NCI-H2029 (cell line): Measurements from ENCODE around the gene DNAH14.
"Not testable (repeated sequence)": the region's sequence is repeated elsewhere in the genome, so short reads cannot be mapped to it uniquely, and the experiment has no call there.

ENCODE experiments used
- DNase-seq: peaks from one replicate; lab custom pipeline; 2025; lab: John Stamatoyannopoulos, UW

The DNAH14 gene

DNA sequence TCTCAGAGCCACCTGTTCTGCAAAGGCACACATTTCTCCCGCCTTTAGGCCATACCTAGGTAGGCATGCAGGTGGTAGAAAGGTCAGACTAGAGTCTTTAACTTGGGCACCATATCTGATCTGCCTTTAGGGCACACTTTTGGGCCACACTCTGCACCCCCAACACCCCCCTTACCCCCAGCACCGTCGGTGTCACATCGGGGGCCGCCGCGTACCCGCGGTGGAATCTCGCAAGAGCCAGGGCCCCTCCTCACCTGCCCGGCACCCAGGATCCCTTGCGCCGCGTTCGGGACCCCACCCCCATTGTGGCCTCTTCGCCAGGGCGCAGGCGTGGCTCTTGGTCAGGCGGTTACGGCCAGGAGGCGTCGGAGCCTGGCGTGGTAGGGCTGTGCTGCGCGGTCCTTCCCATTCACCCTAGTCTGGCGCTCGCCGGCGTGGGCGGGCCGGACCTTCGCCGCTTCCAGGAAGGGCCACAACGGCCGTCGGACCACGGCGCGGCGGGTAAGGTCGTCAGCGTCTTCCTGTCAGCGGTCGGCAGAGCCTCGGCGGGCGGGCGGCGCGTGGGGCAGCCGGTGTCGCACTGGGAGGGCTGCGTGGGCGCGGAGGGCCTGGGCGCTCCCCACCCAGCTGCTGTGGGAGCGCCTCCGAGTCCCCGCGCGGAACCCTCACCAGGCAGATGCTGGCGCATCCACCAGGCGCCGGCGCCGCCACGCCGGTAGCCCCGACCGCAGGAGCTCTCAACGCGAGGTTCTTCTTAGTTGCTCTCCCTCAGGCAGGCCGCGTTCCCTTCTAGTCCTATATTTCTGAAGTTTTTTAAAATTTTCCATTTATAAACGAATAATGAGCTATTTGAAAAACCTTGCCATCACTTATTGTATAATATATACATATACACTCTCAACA lies at the start of gene DNAH14:
DNAH14 (plus strand) TSS at position 341 of the 903 bp plus-strand sequence. CDS start 23,028 bp downstream, outside the sequence.
- DNase-seq: peak; percentile 84

DNA sequence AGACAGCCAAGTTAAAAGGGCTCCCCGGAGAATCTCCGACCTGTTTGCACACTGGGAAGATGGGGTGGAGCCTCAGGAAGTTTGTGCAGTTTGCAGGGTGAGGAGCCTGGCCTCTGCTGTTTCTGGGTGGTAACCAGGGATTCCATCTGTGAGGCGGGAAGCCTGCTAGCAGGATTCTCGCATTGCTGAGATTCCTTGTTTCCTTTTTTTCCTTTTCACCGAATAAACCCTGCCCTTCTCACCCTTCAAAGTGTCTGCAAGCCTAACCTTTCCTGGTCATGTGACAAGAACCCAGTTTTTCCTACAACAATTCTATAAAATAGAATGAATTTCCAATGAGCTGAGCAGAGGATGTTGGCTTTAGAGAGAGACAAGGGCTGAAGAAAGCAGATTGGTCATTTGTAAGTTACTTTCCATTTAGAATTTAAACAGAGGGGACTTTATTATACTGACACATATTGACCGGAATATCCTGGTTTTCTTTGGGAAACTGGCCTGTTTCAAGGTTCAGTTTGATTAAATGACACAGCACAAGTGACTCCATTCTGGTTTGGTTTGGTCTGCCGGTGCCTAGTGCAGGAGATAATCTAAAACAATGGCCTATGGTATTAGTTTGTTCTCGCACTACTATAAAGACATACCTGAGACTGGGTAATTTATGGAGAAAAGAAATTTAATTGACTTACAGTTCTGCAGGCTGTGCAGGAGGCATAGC lies 48.7 kb upstream of the DNAH14 start:
- no peak for DNase-seq

DNA sequence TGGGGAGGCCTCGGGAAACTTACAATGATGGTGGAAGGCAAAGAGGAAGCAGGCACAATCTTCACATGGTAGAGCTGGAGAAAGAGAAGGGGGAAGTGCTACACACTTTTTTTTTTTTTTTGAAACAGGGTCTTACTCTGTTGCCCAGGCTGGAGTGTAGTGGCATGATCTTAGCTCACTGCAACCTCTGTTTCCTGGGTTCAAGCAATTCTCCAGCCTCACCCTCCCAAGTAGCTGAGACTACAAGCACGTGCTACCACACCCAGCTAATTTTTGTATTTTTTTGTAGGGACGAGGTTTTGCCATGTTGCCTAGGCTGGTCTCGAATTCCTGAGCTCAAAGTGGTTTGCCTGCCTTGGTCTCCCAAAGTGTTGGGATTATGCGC lies 48.2 kb upstream of the DNAH14 start:
- not testable (repeated sequence) for DNase-seq

DNA sequence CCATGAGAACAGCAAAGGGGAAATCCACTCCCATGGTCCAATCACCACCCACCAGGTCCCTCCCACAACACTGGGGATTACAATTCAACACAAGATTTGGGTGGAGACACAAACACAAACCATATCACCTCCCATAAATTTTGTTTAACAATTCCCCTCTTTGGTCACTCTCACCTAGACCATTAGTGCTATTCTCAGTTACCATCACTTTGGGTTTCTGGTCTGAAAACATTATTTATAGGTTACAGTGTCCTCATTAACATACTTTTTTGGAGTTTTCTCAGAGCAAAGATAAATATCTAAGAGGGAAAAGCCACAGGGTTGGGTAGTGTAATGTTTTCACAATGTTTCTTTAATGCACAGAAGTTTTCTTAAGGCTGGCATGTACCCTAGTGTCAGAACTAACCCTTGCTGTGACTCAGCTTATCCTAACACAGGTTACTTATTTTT lies 47.7 kb upstream of the DNAH14 start:
- no peak for DNase-seq

DNA sequence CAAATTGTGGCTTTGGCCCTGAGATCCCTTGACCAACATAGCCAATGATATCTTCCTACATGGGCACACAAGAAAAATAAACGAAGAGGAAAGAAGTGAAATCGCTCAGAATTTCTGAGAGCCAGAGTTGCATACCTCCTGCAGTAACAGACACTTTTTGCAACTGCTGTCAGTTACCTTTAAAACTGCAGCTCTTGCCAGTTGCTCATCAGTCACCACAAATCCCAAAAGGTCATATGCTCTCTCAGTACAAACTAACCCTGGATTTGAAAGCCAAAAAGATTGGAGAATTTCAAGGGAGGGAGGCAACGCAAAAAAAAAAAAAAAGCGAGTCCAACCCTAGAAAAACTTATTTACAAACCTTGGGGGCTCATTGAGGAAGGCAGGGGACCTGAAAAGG lies 47.2 kb upstream of the DNAH14 start:
- no peak for DNase-seq

DNA sequence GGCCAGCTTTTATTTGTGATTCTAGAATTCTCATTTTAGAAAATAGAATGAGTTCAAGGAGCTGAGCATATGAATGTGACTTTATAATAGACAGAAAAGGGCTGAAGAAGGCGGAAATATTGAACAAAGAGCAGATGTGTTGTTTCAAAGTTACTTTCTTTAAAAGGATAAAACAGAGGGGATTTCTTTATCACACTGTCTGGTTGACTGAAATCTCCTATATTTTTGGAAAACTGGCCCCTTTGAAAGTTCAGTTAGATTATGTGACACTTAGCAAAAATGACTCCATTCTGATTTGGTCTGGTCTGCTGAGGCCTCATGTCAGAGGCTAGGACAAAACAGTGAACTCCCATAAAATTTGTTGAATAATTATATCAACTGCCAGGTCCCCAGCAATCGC lies 46.4 kb upstream of the DNAH14 start:
- no peak for DNase-seq

DNA sequence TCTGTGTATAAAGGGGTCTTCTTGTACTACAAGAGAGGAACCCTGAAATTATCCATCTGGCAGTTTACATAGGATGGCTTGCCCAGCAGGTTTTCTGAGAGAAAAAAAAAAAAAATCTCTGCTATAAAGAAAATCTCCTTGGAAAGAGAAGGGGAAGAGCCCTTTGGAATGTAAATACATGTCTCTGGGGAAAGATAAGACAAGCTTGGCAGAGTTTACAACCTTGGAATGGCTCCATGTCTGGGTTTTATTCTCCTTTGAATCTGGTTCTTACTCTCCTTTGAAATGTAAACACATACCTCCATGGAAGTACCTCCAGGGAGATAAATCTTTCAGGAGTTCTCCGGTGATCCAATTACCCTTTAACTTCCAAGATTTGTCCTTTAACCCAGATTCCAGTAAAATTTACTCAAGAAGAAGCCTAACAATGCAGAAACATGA lies 45.1 kb upstream of the DNAH14 start:
- DNase-seq: no peak

DNA sequence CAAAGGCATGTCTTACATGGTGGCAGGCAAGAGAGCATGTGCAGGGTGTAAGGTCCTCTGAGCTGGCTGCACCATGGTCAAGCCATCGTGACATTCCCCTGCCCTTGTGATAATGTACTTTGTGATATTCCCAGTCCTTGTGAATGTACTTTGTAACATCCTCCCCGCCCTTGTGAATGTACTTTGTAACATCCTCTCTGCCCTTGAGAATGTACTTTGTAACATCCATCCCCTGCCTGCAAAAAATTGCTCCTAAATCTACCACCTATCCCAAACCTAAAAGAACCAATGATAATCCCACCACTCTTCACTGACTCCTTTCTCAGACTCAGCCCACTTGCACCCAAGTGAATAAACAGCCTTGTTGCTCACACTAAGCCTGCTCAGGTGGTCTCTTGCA lies 44.1 kb upstream of the DNAH14 start:
- DNase-seq: not testable (repeated sequence)

DNA sequence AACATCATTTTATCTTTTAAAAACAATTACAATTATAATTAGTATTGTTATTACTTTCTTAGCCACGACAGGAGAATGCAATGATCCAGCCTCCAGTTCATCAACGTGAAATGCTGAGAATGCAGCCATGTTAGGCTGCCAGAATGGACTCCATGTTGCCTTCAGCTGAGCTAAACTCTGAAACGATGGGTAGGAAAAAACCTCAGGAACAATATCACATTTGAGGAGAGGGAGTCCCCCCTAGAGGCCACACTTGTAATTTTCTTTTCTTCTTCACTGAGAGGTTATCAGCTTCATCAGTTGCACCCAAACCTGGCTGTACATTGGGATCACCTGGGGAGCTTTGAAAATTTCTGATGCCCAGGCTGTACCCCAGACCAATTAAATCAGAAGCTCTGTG lies 34.6 kb upstream of the DNAH14 start:
- no peak for DNase-seq

DNA sequence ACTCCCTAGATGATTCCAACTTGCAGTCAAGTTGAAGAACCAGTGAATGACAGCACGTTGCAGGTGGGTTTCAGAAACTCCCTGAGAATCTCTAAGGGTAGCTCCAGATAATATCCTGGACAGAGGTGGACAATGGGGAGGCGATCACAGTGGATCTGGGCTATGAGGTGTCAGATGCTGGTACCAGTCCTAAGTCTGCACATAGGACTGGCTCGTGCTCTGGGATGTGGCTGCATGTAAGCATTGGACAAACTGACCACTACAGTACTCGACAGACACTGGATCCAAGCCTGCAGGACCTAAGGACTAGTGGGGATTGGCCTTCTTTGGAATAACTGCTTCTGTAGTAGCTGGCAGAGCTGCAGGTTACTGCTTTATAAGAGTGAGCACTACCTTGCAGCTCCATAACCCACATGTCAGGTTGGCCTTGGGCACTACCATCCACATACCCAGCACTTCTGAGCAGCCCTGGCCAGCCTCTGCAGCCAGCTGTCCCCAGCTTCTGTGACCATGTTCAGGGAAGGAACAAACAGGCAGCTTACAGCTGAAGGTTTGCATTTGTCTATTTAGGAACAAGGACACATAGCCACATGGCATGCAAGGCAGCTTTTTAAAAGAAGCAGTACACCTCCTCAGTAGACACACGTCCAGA lies 33.2 kb upstream of the DNAH14 start:
- no peak for DNase-seq

DNA sequence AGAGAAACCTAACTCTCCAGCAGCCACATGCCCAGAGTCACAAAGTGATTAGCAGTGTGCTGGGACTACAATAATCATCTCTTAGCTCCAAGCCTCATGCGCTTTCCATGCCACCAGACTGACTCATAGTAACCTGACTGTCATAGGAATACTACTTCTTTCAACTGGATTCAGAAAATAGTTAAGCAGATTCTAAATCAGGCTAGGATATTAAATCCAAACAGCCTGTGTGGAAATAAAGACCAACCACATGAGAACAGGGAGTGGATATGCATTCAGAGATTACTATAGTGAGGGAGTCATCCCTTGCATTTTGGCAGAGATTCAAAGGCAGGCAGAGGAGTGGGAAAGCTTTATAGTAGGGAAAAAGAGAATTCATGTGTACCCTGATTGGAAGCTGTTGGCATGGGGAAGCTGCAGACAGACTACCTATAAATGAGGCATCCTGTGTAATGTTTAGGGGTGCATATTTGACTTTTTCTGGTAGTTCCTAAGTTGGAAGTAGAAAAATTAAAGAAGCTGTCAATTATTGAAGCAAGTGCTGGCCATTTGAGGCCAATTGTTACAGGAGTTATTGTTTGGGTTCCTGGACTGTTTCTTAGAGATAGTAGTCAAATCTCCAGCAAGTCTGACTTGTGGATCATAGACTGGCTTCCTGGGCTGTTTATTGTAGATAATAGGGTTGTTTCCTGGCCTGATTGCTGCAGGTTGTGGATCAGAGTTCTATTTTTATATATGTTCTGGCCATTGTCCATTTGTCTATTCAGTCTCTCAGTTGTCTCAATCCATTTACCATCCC lies 31.7 kb upstream of the DNAH14 start:
- no peak for DNase-seq

DNA sequence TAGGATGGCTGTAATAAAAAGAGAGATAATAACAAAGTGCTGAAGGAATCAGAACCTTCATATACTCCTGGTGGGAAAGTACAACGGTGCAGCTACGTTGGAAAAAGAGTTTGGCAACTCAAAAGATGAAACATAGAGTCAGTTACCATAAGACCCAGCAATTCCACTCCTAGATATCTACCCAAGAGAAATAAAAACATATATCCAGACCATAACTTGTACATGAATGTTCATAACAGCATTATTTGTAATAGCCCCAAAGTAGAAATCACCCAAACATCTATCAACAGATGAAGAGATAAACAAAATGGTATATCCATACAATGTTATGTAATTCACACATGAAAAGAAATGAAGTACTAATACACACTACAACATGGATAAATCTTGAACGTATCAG lies 30.5 kb upstream of the DNAH14 start:
- DNase-seq: no peak

DNA sequence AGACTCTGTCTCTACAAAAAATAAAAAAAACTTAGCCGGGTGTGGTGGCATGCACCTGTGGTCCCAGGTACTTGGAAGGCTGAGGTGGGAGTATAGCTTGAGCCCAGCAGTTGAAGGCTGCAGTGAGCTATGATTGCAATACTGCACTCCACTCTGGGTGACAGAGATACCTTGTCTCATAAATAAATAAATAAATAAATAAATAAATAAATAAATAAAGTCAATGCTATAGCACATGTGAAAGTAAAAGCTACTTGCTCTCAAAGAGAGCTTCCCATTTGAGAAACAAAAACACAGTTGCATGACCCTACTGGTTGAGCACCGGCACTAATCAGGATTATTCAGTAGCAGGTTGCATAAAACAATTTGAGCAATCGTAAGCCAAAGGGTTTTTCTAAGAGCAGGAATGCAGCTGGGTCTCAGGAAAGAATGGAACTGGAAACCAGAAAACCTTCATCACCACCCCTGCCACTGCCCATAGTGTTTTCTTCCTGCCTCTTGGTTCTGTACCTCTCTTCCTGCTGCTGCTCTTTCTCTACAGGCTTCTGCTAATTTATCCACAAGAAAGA lies 29.3 kb upstream of the DNAH14 start:
- DNase-seq: no peak

DNA sequence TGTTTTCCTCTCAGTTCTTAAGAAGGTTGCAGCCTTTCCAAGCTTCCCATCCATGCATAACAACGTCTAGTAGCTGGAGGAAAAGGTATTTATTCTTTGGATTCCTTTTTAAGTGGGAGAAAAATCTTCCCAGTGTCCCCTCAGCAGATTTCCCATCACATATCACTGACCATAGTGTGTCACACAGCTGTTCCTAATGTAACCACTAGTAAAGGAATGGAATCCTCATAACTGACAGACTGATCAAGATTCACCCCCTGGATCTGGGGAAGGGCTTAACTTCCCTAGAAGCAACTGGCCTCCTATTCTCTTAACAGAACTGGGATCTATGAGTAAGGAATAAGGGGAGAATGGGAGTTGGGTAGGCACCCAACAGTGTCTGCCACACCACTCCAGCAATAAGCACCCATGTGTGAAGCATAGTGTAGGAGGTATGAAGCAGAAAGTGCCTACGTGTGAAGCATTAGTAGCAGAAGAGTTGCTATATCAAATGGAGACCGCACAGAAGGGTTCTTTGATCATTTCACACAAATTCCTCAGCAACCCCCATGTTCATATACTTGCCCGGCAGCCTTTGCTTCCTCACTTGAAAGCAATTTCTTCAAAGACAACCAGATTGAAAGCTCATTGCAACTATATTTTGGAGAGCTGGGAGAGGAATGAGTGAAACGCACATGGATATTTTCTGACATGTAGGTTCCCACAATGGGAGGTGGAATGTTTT lies 28.2 kb upstream of the DNAH14 start:
- DNase-seq: no peak

DNA sequence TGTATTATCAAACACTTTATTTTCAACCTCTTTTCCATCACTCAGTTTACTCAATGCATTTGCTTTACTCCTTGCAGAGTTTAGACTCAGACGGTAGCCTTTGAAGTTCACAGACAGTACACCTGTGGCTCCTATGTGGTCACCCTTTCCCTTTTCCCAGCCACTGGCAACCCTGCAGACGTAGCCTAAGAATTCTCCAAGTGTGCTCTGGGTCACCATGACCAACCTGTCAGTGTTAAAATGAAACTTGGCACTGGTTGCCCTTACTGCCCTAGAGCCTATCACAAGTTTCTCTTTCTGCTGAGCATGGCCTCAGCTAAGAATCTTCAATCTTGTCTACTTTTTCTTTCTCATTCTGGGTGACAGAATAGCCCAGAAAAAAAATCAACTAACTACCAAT lies 25.5 kb upstream of the DNAH14 start:
- no peak for DNase-seq

DNA sequence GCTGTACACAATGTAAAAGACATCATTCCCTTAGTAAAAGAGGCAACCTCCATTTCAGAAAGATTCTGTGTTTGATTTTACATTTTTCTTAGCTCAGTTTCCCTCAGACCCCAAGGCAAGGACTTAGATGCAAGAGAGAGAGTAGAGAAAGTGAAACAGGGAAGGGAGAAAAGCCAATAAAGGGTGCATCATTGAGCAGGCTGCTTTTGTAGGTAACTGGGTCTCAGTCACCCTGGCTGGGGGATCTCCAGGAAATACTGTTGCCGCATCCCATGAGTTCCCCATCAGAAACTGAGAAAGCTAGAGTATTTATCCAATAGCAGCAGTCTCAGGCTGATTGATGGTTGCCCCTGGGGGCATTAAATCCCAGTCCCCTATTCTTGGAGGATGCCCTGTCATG lies 23.1 kb upstream of the DNAH14 start:
- DNase-seq: no peak

DNA sequence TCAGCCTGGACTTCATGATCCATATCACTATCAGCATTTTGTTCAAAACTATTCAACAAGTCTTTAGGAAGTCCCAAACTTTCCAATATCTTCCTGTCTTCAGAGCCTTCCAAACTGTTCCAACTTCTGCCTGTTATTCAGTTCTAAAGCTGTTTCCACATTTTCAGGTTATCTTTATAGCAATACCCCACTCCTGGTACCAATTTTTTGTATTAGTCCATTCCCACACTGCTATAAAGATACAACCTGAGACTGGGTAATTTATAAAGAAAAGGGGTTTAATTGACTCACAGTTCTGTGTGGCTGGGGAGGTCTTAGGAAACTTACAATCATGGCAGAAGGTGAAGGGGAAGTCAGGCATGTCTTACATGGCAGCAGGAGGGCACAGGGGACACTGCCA lies 18.3 kb upstream of the DNAH14 start:
- DNase-seq: no peak

DNA sequence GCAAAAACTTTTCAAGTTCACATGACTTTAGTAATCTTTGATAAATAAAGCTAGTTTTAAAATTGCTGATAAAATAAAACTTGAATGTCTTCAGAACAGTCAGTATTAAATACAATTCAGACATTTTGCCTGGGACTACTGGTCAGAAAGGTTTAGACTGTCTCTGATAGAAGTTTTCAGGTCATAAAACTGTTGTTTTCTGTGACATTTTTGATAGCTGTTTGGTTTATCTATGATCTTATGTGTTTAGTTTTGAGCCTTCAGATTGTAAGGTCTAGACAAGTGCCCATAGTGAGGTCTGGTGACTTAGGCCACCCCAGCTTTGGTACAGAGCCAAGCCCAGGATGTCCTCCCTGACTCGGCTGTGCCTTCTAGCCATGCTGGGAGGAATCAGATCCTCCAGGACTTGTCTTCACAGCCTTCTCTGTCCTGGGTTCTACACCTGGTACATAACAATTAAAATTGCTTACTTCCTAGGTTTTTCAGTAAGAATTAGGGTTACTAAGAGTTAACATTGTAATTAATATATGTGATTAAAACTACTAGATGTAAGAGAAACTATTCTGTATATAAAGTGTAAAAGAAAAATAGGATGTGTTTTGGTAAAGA lies 15.1 kb upstream of the DNAH14 start:
- DNase-seq: no peak

DNA sequence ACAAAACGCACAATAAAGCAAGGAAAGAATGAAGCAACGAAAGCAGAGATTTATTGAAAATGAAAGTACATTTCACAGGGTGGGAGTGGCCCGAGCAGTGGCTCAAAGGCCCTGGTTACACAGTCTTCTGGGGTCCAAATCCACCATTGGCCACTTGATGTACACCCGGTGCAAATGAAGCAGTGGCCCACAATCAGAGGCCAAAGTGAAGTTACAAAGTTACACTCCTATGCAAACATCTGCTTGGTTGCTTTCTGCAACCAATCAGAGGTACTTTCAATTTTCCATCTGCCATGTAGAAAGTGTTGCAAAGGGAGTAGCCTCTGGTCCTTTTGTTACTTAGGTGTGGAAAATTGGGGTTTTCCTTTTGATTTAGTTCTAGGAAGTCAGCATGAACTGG lies 10.0 kb upstream of the DNAH14 start:
- DNase-seq: no peak

DNA sequence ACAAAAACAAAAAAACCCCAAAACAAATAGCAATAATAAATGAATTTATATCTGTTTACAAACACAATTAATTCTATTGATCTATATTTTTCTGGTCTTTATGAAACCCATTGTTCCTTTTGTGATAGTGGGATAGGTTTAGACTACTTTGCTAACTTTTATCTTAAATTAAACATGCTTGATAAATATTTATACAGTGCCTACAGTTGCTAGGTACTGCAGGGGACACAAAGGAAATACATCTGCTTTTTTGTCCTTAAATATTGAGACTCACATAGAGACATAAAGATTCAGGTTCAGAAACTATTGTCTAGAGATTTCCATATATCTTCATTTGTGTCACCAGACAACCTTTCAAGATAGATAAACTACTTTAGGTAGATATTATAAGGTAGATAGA lies 8.5 kb upstream of the DNAH14 start:
- no peak for DNase-seq
